Measurements from ENCODE around the gene PRC1. TPM values are rescaled to one million over a fixed set of nuclear protein-coding genes. Genes with fewer than 3 reads are reported as not detected.

PRC1 gene
- total RNA-seq, 1 donor from 2014 or later = 161 TPM

- no peak for TF ChIP-seq CTCF (conservative IDR thresholded peaks at IDR 0.05)
- Mint-ChIP-seq H3K4me3 (peak overlapping the region; percentile 62), H3K27me3 (ENCODE audit: low read depth) (peaks cover 3% of the 10 kb centered on the region)
Observed at GRCh38 chr15:90959028-90959595, 35.2 kb downstream of the PRC1 start.

DNA sequence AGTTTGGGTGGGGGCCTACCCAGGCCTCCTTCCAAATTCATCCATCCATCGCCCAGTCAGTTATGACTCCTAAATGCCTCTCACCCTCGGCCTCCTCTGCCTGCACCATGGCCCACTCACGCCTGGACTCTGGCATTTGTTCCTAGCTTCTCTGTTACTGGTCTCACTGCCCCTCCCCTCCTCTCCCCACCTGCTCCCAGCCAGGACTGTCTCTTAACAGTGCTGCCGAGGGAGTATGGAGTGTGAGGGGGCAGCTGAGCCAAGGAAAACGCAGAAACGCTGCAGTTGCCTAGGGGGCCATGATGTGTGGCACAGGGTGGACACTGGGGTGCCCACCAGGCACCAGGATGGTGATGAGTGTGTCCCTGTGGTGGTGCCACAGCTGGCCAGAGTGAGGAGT is 36.5 kb downstream of the PRC1 start:
- Mint-ChIP-seq H3K36me3 (ENCODE audit: low read depth) (peaks cover 14% of the 10 kb centered on the region), H3K9me3 (no peaks in the 10 kb centered on the region), H3K27ac (ENCODE audit: unreplicated experiment) (peak overlapping the region; percentile 46), H3K4me3 (peak overlapping the region; percentile 88), H3K27me3 (ENCODE audit: low read depth) (peaks cover 3% of the 10 kb centered on the region), H3K4me1 (peaks cover 23% of the 10 kb centered on the region)
- no peak for DNase-seq (ENCODE audit: low read depth, low spot score)
- TF ChIP-seq CTCF (conservative IDR thresholded peaks at IDR 0.05) = no peak

More at GRCh38 chr15:90959028-90959595, 35.2 kb downstream of the PRC1 start:
- Mint-ChIP-seq H3K36me3 (ENCODE audit: low read depth) (peaks cover 10% of the 10 kb centered on the region), H3K4me1 (peaks cover 23% of the 10 kb centered on the region), H3K27ac (ENCODE audit: unreplicated experiment) (no peak overlapping the region), H3K9me3 (no peaks in the 10 kb centered on the region)
- DNase-seq (ENCODE audit: low read depth, low spot score) = no peak

DNA sequence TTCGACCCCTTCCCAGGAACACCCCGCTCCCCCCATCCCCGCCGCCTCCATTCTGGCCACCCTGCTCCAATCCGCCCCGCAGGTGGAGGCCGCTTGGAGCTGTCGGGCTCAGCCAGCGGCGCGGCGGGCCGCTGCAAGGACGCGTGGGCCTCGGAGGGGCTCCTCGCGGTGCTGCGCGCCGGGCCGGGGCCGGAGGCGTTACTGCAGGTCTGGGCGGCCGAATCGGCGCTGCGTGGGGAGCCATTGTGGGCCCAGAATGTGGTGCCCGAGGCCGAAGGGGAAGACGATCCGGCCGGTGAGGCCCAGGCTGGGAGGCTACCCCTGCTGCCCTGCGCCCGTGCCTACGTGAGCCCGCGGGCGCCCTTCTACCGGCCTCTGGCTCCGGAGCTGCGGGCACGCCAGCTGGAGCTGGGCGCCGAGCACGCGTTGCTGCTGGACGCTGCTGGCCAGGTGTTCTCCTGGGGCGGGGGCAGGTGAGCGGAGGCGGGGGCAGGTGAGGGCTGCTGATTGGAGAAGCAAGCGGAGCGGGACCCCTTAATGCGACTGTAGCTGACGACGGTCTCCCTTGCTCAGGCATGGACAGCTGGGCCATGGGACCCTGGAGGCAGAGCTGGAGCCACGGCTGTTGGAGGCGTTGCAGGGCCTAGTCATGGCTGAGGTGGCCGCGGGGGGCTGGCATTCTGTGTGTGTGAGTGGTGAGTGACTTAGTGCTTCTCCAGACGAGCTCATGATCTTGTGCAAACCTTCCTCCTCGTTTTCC is 37.1 kb downstream of the PRC1 start:
- Mint-ChIP-seq H3K27ac (ENCODE audit: unreplicated experiment) (peak overlapping the region; percentile 46), H3K36me3 (ENCODE audit: low read depth) (peaks cover 16% of the 10 kb centered on the region), H3K4me1 (peaks cover 23% of the 10 kb centered on the region), H3K27me3 (ENCODE audit: low read depth) (peaks cover 3% of the 10 kb centered on the region), H3K9me3 (no peaks in the 10 kb centered on the region), H3K4me3 (peak overlapping the region; percentile 88)
- DNase-seq (ENCODE audit: low read depth, low spot score) = peak; percentile 40
- TF ChIP-seq CTCF (conservative IDR thresholded peaks at IDR 0.05) = no peak

GRCh38 chr15:90956274-90957030 is 37.9 kb downstream of the PRC1 start:
- peaks cover 23% of the 10 kb centered on the region for H3K4me1 Mint-ChIP-seq
- DNase-seq (ENCODE audit: low read depth, low spot score) = peak; percentile 75
- H3K36me3 Mint-ChIP-seq (ENCODE audit: low read depth) = peaks cover 14% of the 10 kb centered on the region
- TF ChIP-seq CTCF (conservative IDR thresholded peaks at IDR 0.05) = peak; percentile 97
- H3K27me3 Mint-ChIP-seq (ENCODE audit: low read depth) = peaks cover 3% of the 10 kb centered on the region
- H3K9me3 Mint-ChIP-seq = no peaks in the 10 kb centered on the region
- peak overlapping the region; percentile 72 for H3K27ac Mint-ChIP-seq (ENCODE audit: unreplicated experiment)
- H3K4me3 Mint-ChIP-seq = peak overlapping the region; percentile 88

DNA sequence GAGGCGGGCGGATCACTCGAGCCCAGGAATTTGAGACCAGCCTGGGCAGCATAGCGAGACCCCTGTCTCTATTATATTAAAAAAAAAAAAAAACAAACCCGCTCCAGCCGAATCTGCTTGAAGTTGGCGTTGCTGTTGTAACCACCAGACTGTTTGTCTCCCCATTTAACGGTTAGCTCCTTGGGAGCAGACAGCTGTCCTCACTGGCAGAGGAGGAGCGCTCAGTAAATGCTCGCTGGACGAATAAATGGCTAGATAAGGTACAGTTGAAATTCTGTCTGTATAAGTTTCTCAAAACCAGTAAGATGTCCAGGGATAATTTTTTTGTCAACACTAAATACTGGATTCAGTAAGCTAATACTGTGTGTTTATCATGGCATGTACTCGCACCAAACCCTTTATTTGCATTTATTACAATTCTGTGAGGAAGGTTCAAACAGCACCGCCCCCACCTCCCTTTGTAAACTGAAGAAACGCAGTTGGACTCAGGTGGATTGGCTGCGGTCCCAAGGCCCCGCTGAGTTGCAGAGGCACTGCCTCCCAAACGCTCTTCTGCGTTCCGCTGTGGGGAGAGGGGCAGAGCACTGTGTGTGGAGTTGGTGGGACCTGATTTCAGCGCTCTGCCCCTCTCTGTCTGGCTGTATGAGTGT is 38.6 kb downstream of the PRC1 start:
- peak; percentile 1 for TF ChIP-seq CTCF (conservative IDR thresholded peaks at IDR 0.05)
- peak overlapping the region; percentile 72 for H3K27ac Mint-ChIP-seq (ENCODE audit: unreplicated experiment)
- H3K4me1 Mint-ChIP-seq = peaks cover 23% of the 10 kb centered on the region
- H3K27me3 Mint-ChIP-seq (ENCODE audit: low read depth) = peaks cover 3% of the 10 kb centered on the region
- DNase-seq (ENCODE audit: low read depth, low spot score) = no peak
- peak overlapping the region; percentile 88 for H3K4me3 Mint-ChIP-seq
- no peaks in the 10 kb centered on the region for H3K9me3 Mint-ChIP-seq
- H3K36me3 Mint-ChIP-seq (ENCODE audit: low read depth) = peaks cover 11% of the 10 kb centered on the region

All from neural crest cell (in vitro differentiated cells).